HepG2 (cell line): ENCODE results near the gene TTC28. TPM values are rescaled to one million over a fixed set of nuclear protein-coding genes. Genes with fewer than 3 reads are reported as not detected.

Experiments used
- BCL6 ChIP-seq: IDR thresholded peaks from 2 replicates; pipeline ENCODE4 v1.6.1; 2016; ENCODE audit warnings: missing genetic modification reagents, missing compliant biosample characterization
- FOXP1 ChIP-seq, 2 experiments: fragments of 450-650 bp in 1 of 2; IDR thresholded peaks; 2 replicates each; pipeline ENCODE4 v1.6.1; 2017 to 2018; ENCODE audit warnings: antibody characterized with exemption in 1 of 2
- HNRNPK ChIP-seq: fragments of 200-400 bp; formaldehyde crosslinking; IDR thresholded peaks from 2 replicates; pipeline ENCODE4 v1.6.1; 2018; ENCODE audit warnings: low read length, low read depth, moderate library complexity, mild to moderate bottlenecking; ENCODE audit not compliant: poor library complexity, severe bottlenecking
- KMT2A ChIP-seq: sonication (generic); formaldehyde crosslinking; IDR thresholded peaks from 2 replicates; pipeline ENCODE4 v1.4.0; 2020; ENCODE audit warnings: missing genetic modification reagents
- LCORL ChIP-seq, 2 experiments: fragments of 450-650 bp in 1 of 2; sonication (generic) in 1 of 2; formaldehyde crosslinking in 1 of 2; IDR thresholded peaks; 2 replicates each; pipeline versions ENCODE4 v1.5.0 to v1.6.1; 2017 to 2020; ENCODE audit warnings: antibody characterized with exemption in 1 of 2, missing genetic modification reagents in 1 of 2
- NFKB2 ChIP-seq: sonication (generic); formaldehyde crosslinking; IDR thresholded peaks from 2 replicates; pipeline ENCODE4 v1.4.0; 2020; ENCODE audit warnings: missing genetic modification reagents, borderline replicate concordance
- NR2F2 ChIP-seq: IDR thresholded peaks from 2 replicates; pipeline ENCODE4 v1.6.1; 2012; ENCODE audit warnings: low read depth, inconsistent platforms, borderline replicate concordance
- RAD21 ChIP-seq: fragments of 450-650 bp; formaldehyde crosslinking; IDR thresholded peaks from 2 replicates; pipeline ENCODE4 v1.5.0; 2020; ENCODE audit warnings: mild to moderate bottlenecking
- SATB2 ChIP-seq: sonication (generic); formaldehyde crosslinking; IDR thresholded peaks from 2 replicates; pipeline ENCODE4 v1.5.0; 2020; ENCODE audit warnings: missing genetic modification reagents
- TCF7 ChIP-seq: sonication (generic); IDR thresholded peaks from 2 replicates; pipeline ENCODE4 v1.6.1; 2016; ENCODE audit warnings: antibody characterized with exemption, low read depth
- ZNF333 ChIP-seq: sonication (generic); formaldehyde crosslinking; IDR thresholded peaks from 2 replicates; pipeline ENCODE4 v1.4.0; 2020; ENCODE audit warnings: mild to moderate bottlenecking, missing genetic modification reagents, borderline replicate concordance
- ZNF431 ChIP-seq: sonication (generic); formaldehyde crosslinking; IDR thresholded peaks from 2 replicates; pipeline ENCODE4 v1.9.0; 2022; ENCODE audit warnings: missing genetic modification reagents, low read depth, mild to moderate bottlenecking, borderline replicate concordance
- polyA plus RNA-seq, 8 experiments: library from polyadenylated mRNA; depleted of rRNA in 3 of 8; stranded (reverse) in 7 of 8; unstranded in 1 of 8; fragments of >200 nt; fragmentation: Illumina TruSeq in 4 of 8; extraction: Trizol in 4 of 8; gene quantifications; 2 replicates each; pipeline versions ENCODE4 v1.2.1 to v1.2.3, GENCODE V29; 2011 to 2016; ENCODE audit warnings: low read depth in 4 of 8, missing spikeins in 1 of 8, mixed read lengths in 1 of 8; ENCODE audit not compliant: insufficient read depth in 1 of 8
- total RNA-seq, 5 experiments: library from RNA; depleted of rRNA; stranded (reverse); fragments of >200 nt; fragmentation: Illumina TruSeq; extraction: Trizol; gene quantifications; 2 replicates each; pipeline ENCODE4 v1.2.3, GENCODE V29; 2016; ENCODE audit warnings: low read depth in 1 of 5
- TF ChIP-seq, protein P1 (sequence below): IDR thresholded peaks from 2 replicates; pipeline ENCODE4 v1.6.1; 2016; ENCODE audit warnings: low read depth, missing genetic modification reagents, missing compliant biosample characterization
- TF ChIP-seq, protein P2 (sequence below): sonication (generic); formaldehyde crosslinking; IDR thresholded peaks from 2 replicates; pipeline ENCODE4 v1.4.0; 2020; ENCODE audit warnings: missing genetic modification reagents, borderline replicate concordance
- TF ChIP-seq, protein P3 (sequence below): sonication (generic); formaldehyde crosslinking; IDR thresholded peaks from 2 replicates; pipeline ENCODE4 v1.4.0; 2020; ENCODE audit warnings: mild to moderate bottlenecking, missing genetic modification reagents
- TF ChIP-seq, protein P4 (sequence below), 2 experiments: sonication (generic) in 1 of 2; formaldehyde crosslinking in 1 of 2; IDR thresholded peaks; 2 replicates each; pipeline versions ENCODE4 v1.5.1 to v1.6.1; 2011 to 2020; ENCODE audit warnings: borderline replicate concordance in 1 of 2, low read depth in 1 of 2, low read length in 1 of 2, mild to moderate bottlenecking in 1 of 2, missing genetic modification reagents in 1 of 2, moderate library complexity in 1 of 2

TTC28 gene
- total and polyA plus RNA-seq, 2 of the 13 experiments (the other 11 are each of a cell fraction or from before 2014, with no cell fraction given), result 4.2 to 13.1 TPM

DNA sequence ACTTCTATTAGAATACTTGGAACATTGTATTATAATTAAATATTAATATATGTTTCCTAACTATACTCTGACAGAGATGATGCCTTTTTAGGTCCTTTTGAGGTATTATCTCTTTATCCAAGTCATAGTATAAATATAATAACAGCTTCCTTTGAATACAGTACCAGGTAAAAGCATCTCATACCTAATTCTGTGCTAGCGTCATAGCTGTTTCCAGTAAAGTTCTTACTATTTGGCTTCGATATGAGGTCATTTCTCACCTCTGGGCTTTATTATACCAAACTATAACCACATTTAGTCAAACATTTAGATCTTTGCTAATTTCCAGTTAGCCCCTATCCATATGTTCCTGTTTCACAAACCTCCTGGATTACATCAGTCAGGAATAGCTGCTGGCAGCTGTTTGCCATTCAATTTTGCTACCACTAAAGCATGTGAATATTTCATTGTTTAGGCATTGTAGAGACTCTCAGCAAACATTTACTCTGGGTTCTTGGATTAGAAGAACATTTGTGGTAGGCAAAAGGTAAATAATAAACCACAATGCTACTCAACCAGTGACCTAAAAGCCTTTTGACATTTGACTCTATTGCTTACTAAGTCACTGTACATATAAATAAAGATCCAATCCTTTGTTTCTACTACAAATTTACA, 255.1 kb downstream of the TTC28 start (continued):
- no peak for TF ChIP-seq ZNF431
- no peak for TF ChIP-seq KMT2A (CRISPR knock-in tag)
- TF ChIP-seq BCL6 (CRISPR knock-in tag), result peak; percentile 74
- TF ChIP-seq LCORL (IDR thresholded peaks at IDR 0.05), result no peak
- no peak for TF ChIP-seq LCORL (CRISPR knock-in tag; IDR thresholded peaks at IDR 0.05)
- TF ChIP-seq SATB2 (CRISPR knock-in tag), result no peak
- TF ChIP-seq RAD21 (CRISPR knock-in tag), result no peak
- no peak for TF ChIP-seq HNRNPK
- TF ChIP-seq ZNF333 (CRISPR knock-in tag), result no peak
- TF ChIP-seq, protein P1, sequence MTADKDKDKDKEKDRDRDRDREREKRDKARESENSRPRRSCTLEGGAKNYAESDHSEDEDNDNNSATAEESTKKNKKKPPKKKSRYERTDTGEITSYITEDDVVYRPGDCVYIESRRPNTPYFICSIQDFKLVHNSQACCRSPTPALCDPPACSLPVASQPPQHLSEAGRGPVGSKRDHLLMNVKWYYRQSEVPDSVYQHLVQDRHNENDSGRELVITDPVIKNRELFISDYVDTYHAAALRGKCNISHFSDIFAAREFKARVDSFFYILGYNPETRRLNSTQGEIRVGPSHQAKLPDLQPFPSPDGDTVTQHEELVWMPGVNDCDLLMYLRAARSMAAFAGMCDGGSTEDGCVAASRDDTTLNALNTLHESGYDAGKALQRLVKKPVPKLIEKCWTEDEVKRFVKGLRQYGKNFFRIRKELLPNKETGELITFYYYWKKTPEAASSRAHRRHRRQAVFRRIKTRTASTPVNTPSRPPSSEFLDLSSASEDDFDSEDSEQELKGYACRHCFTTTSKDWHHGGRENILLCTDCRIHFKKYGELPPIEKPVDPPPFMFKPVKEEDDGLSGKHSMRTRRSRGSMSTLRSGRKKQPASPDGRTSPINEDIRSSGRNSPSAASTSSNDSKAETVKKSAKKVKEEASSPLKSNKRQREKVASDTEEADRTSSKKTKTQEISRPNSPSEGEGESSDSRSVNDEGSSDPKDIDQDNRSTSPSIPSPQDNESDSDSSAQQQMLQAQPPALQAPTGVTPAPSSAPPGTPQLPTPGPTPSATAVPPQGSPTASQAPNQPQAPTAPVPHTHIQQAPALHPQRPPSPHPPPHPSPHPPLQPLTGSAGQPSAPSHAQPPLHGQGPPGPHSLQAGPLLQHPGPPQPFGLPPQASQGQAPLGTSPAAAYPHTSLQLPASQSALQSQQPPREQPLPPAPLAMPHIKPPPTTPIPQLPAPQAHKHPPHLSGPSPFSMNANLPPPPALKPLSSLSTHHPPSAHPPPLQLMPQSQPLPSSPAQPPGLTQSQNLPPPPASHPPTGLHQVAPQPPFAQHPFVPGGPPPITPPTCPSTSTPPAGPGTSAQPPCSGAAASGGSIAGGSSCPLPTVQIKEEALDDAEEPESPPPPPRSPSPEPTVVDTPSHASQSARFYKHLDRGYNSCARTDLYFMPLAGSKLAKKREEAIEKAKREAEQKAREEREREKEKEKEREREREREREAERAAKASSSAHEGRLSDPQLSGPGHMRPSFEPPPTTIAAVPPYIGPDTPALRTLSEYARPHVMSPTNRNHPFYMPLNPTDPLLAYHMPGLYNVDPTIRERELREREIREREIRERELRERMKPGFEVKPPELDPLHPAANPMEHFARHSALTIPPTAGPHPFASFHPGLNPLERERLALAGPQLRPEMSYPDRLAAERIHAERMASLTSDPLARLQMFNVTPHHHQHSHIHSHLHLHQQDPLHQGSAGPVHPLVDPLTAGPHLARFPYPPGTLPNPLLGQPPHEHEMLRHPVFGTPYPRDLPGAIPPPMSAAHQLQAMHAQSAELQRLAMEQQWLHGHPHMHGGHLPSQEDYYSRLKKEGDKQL, result peak; percentile 94
- TF ChIP-seq, protein P2, sequence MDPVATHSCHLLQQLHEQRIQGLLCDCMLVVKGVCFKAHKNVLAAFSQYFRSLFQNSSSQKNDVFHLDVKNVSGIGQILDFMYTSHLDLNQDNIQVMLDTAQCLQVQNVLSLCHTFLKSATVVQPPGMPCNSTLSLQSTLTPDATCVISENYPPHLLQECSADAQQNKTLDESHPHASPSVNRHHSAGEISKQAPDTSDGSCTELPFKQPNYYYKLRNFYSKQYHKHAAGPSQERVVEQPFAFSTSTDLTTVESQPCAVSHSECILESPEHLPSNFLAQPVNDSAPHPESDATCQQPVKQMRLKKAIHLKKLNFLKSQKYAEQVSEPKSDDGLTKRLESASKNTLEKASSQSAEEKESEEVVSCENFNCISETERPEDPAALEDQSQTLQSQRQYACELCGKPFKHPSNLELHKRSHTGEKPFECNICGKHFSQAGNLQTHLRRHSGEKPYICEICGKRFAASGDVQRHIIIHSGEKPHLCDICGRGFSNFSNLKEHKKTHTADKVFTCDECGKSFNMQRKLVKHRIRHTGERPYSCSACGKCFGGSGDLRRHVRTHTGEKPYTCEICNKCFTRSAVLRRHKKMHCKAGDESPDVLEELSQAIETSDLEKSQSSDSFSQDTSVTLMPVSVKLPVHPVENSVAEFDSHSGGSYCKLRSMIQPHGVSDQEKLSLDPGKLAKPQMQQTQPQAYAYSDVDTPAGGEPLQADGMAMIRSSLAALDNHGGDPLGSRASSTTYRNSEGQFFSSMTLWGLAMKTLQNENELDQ, result no peak
- TF ChIP-seq, protein P3, sequence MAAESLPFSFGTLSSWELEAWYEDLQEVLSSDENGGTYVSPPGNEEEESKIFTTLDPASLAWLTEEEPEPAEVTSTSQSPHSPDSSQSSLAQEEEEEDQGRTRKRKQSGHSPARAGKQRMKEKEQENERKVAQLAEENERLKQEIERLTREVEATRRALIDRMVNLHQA, result no peak
- no peak for TF ChIP-seq FOXP1 (IDR thresholded peaks at IDR 0.05)
- TF ChIP-seq FOXP1 (CRISPR knock-in tag; IDR thresholded peaks at IDR 0.05), result peak; percentile 86
- TF ChIP-seq, protein P4, sequence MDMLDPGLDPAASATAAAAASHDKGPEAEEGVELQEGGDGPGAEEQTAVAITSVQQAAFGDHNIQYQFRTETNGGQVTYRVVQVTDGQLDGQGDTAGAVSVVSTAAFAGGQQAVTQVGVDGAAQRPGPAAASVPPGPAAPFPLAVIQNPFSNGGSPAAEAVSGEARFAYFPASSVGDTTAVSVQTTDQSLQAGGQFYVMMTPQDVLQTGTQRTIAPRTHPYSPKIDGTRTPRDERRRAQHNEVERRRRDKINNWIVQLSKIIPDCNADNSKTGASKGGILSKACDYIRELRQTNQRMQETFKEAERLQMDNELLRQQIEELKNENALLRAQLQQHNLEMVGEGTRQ (IDR thresholded peaks at IDR 0.05; ENCODE audit: low read depth, low read length), result no peak
- TF ChIP-seq, protein P4 (CRISPR knock-in tag; IDR thresholded peaks at IDR 0.05; ENCODE audit: borderline replicate concordance), result no peak
- no peak for TF ChIP-seq NFKB2 (CRISPR knock-in tag)
- peak; percentile 93 for TF ChIP-seq NR2F2
- TF ChIP-seq TCF7, result peak; percentile 70
